DND-41 (cell line): ENCODE measurements around the gene TSHZ2.

Experiments
- CTCF ChIP-seq: IDR thresholded peaks from 2 replicates; pipeline ENCODE4 v1.5.1; 2012; ENCODE audit warnings: borderline replicate concordance, low read length, moderate library complexity, mild to moderate bottlenecking; ENCODE audit not compliant: poor library complexity, severe bottlenecking; ENCODE audit errors: extremely low read depth
- EZH2 ChIP-seq: IDR thresholded peaks from 3 replicates; pipeline ENCODE4 v1.6.1; 2012; ENCODE audit warnings: borderline replicate concordance, low read depth, mild to moderate bottlenecking, moderate library complexity, low read length, inconsistent platforms; ENCODE audit not compliant: severe bottlenecking

GRCh38 chr20:53343448-53343847 lies 371.3 kb downstream of the TSHZ2 start:
- TF ChIP-seq CTCF (no peak), EZH2 (no peak)
